WTC11 (cell line): ENCODE data around the gene DYRK2. TPM values are rescaled to one million over a fixed set of nuclear protein-coding genes. Genes with fewer than 3 reads are reported as not detected.

Source experiments
- ATAC-seq: fragments of 200-7000 bp; cut with Tn5 transposase; 2 replicates; pipeline ENCODE4 v1.10.0; 2021; ENCODE audit warnings: mild to moderate bottlenecking, moderate library complexity
- CTCF ChIA-PET: fragments of 300-600 bp; sonication (Branson Sonifier 250); formaldehyde crosslinking; loops from one replicate; lab custom pipeline; 2021; ENCODE audit warnings: antibody characterized with exemption; lab: Charles Lee
- POLR2A ChIA-PET: fragments of 350-600 bp; sonication (Branson Sonifier 250); formaldehyde crosslinking; loops from one replicate; lab custom pipeline; 2021; ENCODE audit warnings: antibody characterized with exemption; lab: Charles Lee
- DNase-seq: peaks from one replicate; pipeline ENCODE4 v3.0.0; 2021; ENCODE audit warnings: low spot score
- H3K27ac Mint-ChIP-seq: 2 replicates; pipeline ENCODE4 v1.8.0; 2021; ENCODE audit warnings: mixed read lengths
- H3K27me3 Mint-ChIP-seq: 2 replicates; pipeline ENCODE4 v1.8.0; 2021; ENCODE audit warnings: low read depth, mild to moderate bottlenecking, moderate library complexity, mixed read lengths
- H3K36me3 Mint-ChIP-seq: 2 replicates; pipeline ENCODE4 v1.8.0; 2021; ENCODE audit warnings: mixed read lengths
- H3K4me1 Mint-ChIP-seq: 2 replicates; pipeline ENCODE4 v1.8.0; 2022; ENCODE audit warnings: mixed read lengths
- H3K4me3 Mint-ChIP-seq: 2 replicates; pipeline ENCODE4 v1.8.0; 2021; ENCODE audit warnings: mild to moderate bottlenecking, moderate library complexity, mixed read lengths
- H3K9me3 Mint-ChIP-seq: 2 replicates; pipeline ENCODE4 v1.8.0; 2021; ENCODE audit warnings: mixed read lengths
- CBFB ChIP-seq: sonication (generic); formaldehyde crosslinking; IDR thresholded peaks from 2 replicates; pipeline ENCODE4 v1.8.1; 2022; ENCODE audit warnings: mild to moderate bottlenecking, low read depth, missing genetic modification reagents
- ERG ChIP-seq: fragments of 250-450 bp; sonication (Bioruptor Pico); IDR thresholded peaks from 2 replicates; pipeline ENCODE4 v1.8.0; 2021; ENCODE audit warnings: mild to moderate bottlenecking
- FOXK1 ChIP-seq: sonication (generic); formaldehyde crosslinking; IDR thresholded peaks from 2 replicates; pipeline ENCODE4 v1.8.0; 2022; ENCODE audit warnings: mild to moderate bottlenecking, moderate library complexity, missing genetic modification reagents
- JAZF1 ChIP-seq: fragments of 250-450 bp; sonication (Bioruptor Pico); IDR thresholded peaks from 2 replicates; pipeline ENCODE4 v1.9.0; 2021; ENCODE audit warnings: moderate library complexity, mild to moderate bottlenecking, inconsistent platforms
- NFYB ChIP-seq: sonication (generic); formaldehyde crosslinking; conservative IDR thresholded peaks from 2 replicates; pipeline ENCODE4 v1.8.0; 2022; ENCODE audit warnings: low read depth, missing genetic modification reagents
- NR2C2 ChIP-seq: sonication (generic); formaldehyde crosslinking; IDR thresholded peaks from 2 replicates; pipeline ENCODE4 v1.8.0; 2022; ENCODE audit warnings: mild to moderate bottlenecking, missing genetic modification reagents
- PRDM15 ChIP-seq: sonication (generic); formaldehyde crosslinking; IDR thresholded peaks from 2 replicates; pipeline ENCODE4 v1.8.0; 2022; ENCODE audit warnings: missing genetic modification reagents
- TEAD4 ChIP-seq: sonication (generic); formaldehyde crosslinking; IDR thresholded peaks from 2 replicates; pipeline ENCODE4 v1.8.0; 2022; ENCODE audit warnings: mild to moderate bottlenecking, missing genetic modification reagents
- ZMAT4 ChIP-seq: fragments of 250-450 bp; sonication (Bioruptor Pico); IDR thresholded peaks from 2 replicates; pipeline ENCODE4 v1.9.0; 2021; ENCODE audit warnings: mild to moderate bottlenecking
- ZNF219 ChIP-seq: sonication (generic); formaldehyde crosslinking; IDR thresholded peaks from 2 replicates; pipeline ENCODE4 v1.8.0; 2023; ENCODE audit warnings: missing genetic modification reagents, mild to moderate bottlenecking, borderline replicate concordance
- ZNF396 ChIP-seq: fragments of 250-450 bp; sonication (Bioruptor Pico); IDR thresholded peaks from 2 replicates; pipeline ENCODE4 v1.8.0; 2021; ENCODE audit warnings: mild to moderate bottlenecking, moderate library complexity, borderline replicate concordance
- ZNF423 ChIP-seq: fragments of 250-450 bp; sonication (Bioruptor Pico); IDR thresholded peaks from 2 replicates; pipeline ENCODE4 v2.1.2; 2022; ENCODE audit warnings: mild to moderate bottlenecking, moderate library complexity
- ZNF425 ChIP-seq: fragments of 250-450 bp; sonication (Bioruptor Pico); conservative IDR thresholded peaks from 2 replicates; pipeline ENCODE4 v1.9.0; 2021; ENCODE audit warnings: mild to moderate bottlenecking
- total RNA-seq: library from RNA; stranded (reverse); gene quantifications from 3 replicates; pipeline ENCODE4 v1.2.3, GENCODE V29; 2021
- TF ChIP-seq, protein P1 (sequence below): sonication (generic); formaldehyde crosslinking; IDR thresholded peaks from 2 replicates; pipeline ENCODE4 v1.8.1; 2023; ENCODE audit warnings: mild to moderate bottlenecking, missing genetic modification reagents

DYRK2 gene
- total RNA-seq, 1 experiment from 2014 or later: 36.1 TPM

DNA sequence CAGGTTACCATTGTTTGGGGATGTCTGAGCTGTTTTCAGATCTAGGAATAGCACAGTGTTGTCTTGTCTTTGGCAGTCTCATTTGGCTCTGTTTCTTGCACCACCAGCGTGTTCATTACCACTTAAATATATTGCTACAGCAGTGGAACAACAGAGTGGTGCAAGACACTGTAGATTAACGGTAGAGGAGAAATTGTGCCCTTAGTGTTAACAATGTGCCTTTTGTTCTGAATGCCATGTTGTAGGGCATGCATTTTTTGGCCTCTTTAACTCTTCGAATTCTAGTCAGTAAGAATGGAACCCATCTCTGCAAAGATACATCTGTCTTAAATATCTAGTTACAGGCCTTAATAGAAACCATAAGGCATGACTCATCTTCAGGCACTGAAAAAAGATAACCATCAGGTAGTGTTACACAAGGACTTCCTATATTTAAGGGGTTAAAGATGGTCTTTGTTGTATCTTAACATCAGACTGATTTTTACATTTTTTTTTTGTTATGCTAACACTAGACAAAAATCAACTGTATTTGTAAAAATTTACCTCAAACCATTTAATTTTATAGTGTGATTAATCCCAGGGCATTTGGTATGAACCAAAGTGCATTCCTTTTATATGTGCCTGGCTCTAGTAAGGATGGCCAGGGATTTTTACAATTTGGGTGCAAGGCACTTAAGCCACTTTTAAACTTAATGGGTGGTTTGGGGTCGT, 12.9 kb downstream of the DYRK2 start (continued):
- TF ChIP-seq ZNF423 (CRISPR knock-in tag): no peak
- TF ChIP-seq FOXK1 (CRISPR knock-in tag): no peak
- TF ChIP-seq ZNF396: no peak
- no peak for TF ChIP-seq TEAD4 (CRISPR knock-in tag)

DNA sequence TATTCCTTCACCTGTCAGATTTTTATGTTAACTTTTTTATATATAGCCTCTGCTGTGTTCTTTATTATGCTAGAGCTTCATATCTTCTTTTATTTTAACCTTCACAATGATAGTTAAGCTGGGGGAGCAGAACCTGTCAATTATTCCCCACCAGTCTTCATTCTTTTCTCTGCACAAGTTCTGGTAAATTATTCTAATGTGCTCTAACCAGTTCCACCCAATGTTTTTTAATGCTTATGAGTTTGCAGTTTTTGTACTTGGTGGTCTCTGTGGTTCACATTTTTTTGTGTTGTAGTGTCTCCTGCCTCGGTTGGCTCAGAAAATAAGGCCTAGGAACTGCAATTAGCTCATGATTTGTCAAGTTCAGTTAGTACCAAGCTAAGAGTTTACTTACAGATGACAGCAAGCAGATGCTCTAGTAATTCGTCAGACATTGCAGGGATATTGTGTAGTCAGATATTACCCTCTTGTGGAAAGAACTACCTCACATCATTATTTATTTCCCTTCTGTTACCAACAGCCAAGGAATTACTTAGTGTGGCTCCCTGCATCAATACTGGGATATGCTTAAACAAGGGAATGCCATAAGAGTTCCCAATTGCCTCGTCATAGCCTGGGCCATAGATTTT, 14.5 kb downstream of the DYRK2 start:
- ChIA-PET CTCF (interaction anchor here (0.6 kb wide), 1 partner anchor 307 kb away, joined by 6 read pairs; no protein-coding TSS in a partner anchor), POLR2A (interaction anchor here (1.0 kb wide), 1 partner anchor 110 kb away, joined by 3 read pairs; no protein-coding TSS in a partner anchor)
- no peaks in the 10 kb centered on the region for H3K27me3 Mint-ChIP-seq
- H3K4me3 Mint-ChIP-seq: no peak overlapping the region
- H3K27ac Mint-ChIP-seq: peak overlapping the region; percentile 18; the same call in 1 of the 2 replicates
- H3K4me1 Mint-ChIP-seq: peaks cover 26% of the 10 kb centered on the region
- DNase-seq (no peak), ATAC-seq (no peak)
- TF ChIP-seq ZNF423 (CRISPR knock-in tag): no peak
- no peak for TF ChIP-seq CBFB (CRISPR knock-in tag)
- TF ChIP-seq ZMAT4 (CRISPR knock-in tag): no peak
- TF ChIP-seq, protein P1, sequence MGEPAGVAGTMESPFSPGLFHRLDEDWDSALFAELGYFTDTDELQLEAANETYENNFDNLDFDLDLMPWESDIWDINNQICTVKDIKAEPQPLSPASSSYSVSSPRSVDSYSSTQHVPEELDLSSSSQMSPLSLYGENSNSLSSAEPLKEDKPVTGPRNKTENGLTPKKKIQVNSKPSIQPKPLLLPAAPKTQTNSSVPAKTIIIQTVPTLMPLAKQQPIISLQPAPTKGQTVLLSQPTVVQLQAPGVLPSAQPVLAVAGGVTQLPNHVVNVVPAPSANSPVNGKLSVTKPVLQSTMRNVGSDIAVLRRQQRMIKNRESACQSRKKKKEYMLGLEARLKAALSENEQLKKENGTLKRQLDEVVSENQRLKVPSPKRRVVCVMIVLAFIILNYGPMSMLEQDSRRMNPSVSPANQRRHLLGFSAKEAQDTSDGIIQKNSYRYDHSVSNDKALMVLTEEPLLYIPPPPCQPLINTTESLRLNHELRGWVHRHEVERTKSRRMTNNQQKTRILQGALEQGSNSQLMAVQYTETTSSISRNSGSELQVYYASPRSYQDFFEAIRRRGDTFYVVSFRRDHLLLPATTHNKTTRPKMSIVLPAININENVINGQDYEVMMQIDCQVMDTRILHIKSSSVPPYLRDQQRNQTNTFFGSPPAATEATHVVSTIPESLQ: no peak
- no peak for TF ChIP-seq NFYB
- TF ChIP-seq ZNF219 (CRISPR knock-in tag): no peak
- no peak for TF ChIP-seq JAZF1
- TF ChIP-seq PRDM15 (CRISPR knock-in tag): no peak
- TF ChIP-seq ERG (CRISPR knock-in tag): no peak
- no peak for TF ChIP-seq NR2C2 (CRISPR knock-in tag)
- H3K9me3 Mint-ChIP-seq: no peaks in the 10 kb centered on the region
- peaks cover 8% of the 10 kb centered on the region for H3K36me3 Mint-ChIP-seq

GRCh38 chr12:67664171-67664570, 15.6 kb downstream of the DYRK2 start:
- DNase-seq (no peak), ATAC-seq (no peak)
- Mint-ChIP-seq H3K27ac (no peak overlapping the region), H3K36me3 (no peaks in the 10 kb centered on the region; the same call in none of the 2 replicates), H3K4me1 (peaks cover 24% of the 10 kb centered on the region), H3K9me3 (no peaks in the 10 kb centered on the region), H3K27me3 (no peaks in the 10 kb centered on the region), H3K4me3 (no peak overlapping the region)
- ChIA-PET POLR2A (no interaction called here), CTCF (interaction anchor here (0.6 kb wide), 1 partner anchor 308 kb away, joined by 3 read pairs; no protein-coding TSS in a partner anchor)
- TF ChIP-seq ZNF425 (CRISPR knock-in tag): no peak
